HPDE6-E6E7 (cell line): ENCODE measurements around the gene SHD.

Source experiments
- DNase-seq: peaks from one replicate; pipeline ENCODE4 v3.0.0; 2011; ENCODE audit warnings: missing footprints; ENCODE audit errors: extremely low spot score

The SHD gene

GRCh38 chr19:4298810-4299550 is 19.9 kb downstream of the SHD start:
- DNase-seq, result no peak

- DNase-seq, result no peak
Measured at GRCh38 chr19:4300589-4300988, 21.5 kb downstream of the SHD start.

- no peak for DNase-seq
Measured at GRCh38 chr19:4301590-4302242, 22.6 kb downstream of the SHD start.

DNA sequence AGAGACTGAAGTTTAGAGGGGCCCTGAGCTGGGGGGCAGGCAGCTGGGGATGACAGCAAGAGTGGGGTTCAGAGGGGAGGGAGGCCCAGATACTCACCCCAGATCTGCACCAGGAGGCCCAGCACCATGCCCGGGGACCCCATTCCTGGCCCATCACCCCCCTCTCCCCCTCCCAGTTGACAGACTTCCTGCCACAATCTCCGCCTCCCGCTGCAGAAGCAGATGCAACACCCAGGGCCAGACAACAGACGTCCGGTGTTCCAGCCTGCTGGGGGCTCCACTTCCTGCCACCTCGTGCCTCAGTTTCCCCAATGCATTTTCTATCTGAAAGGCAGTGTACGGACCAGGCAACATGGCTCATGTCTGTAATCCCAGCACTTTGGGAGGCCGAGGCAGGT is 23.2 kb downstream of the SHD start, which contains the start of gene TMIGD2:
TMIGD2 (minus strand) TSS at position 147 of the 398 bp plus-strand sequence; CDS start at position 143, 4 bp downstream.
- no peak for DNase-seq

GRCh38 chr19:4303819-4304537 is 24.9 kb downstream of the SHD start:
- DNase-seq, result no peak

GRCh38 chr19:4304538-4305256 is 25.6 kb downstream of the SHD start, which contains the start of gene FSD1:
Gene FSD1, plus strand, starts transcription at chr19:4304598. Its CDS starts 149 bp downstream, at chr19:4304747.
- peak; percentile 80 for DNase-seq

- no peak for DNase-seq
Measured at GRCh38 chr19:4305257-4305612, 26.2 kb downstream of the SHD start.

DNA sequence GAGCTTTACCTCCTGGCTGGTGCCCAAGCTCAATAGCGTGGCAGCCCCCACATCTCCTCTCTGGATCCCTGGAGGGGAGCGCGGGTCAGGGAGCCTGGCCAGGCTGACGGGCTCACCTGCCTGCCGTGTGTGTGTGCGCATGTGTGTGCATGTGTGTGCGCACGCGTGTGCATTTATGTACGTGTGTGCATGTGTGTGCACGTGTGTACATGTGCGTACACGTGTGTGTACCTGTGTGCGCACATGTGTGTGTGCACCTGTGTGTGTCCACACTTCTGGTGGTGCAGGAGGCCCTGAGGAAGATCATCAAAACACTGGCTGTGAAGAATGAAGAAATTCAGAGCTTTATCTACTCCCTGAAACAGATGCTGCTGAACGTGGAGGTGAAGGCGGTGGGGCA is 26.6 kb downstream of the SHD start:
- DNase-seq, result no peak

GRCh38 chr19:4310247-4311121 is 31.4 kb downstream of the SHD start:
- DNase-seq, result no peak

GRCh38 chr19:4313847-4314490 is 34.9 kb downstream of the SHD start:
- DNase-seq, result no peak

DNA sequence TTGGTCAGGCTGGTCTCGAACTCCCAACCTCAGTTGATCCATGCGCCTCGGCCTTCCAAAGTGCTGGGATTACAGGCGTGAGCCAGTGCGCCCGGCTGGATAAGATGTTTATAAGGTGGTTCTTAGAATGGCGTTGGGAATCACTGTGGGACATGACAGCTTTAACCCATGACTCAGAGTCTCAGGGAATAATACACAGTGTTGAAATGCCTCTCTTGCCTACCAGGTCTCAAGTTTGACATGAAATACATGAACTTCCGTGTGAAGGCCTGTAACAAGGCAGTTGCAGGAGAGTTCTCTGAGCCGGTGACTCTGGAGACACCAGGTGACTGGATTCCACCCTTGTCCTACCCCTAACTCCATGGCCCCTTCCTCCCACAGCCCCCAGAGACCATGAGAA is 37.9 kb downstream of the SHD start:
- DNase-seq, result no peak

- no peak for DNase-seq
Measured at GRCh38 chr19:4318460-4318859, 39.4 kb downstream of the SHD start.

DNA sequence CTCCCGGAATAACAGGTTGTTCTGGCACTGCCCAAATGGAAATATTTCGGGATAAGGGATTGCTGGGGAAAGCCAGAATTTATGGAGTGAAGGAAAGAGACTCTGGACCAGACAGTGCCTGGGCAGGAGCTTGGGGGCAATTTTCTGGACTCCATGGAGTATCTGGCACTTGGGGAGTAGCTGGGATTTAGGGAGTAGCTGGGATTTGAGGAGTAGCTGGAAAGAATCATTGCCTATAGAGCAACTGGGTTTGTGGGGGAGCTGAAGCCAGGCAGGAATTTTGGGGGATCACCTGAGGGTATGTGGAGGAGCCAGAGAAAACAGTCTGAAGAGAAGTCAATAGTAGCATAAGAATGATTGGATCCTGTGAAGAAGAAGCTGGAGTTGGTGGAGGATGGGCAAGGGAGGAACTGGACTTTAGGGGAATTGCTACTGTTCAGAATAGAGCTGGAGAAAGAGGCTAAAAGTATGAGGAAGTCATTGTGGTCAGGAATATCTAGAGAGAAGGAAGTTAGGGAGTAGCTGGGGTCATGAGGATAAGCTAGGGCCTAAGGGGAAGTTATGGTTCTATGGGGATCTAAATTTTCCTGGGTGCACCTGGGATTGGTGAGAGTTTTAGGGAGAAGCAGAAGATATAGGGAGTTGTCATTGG is 40.1 kb downstream of the SHD start:
- no peak for DNase-seq

DNA sequence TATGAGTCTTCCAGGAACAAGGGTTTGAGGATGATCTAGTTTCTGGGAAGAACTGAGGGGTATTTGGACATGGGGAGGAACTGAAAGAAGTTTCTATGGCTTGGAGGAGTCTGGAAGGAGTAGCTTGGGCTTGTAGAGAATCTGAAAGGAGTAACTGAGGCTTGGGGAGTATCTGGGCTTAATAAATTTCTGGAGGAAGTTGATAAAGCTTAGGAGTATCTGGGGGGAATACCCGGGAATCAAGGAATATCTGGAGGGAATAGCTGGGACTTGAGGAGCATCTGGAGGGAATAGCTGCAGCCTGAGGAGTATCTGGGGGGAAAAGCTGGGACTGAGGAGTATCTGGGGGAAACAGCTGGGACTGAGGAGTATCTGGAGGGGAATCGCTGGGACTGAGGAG is 41.4 kb downstream of the SHD start:
- DNase-seq, result no peak

DNA sequence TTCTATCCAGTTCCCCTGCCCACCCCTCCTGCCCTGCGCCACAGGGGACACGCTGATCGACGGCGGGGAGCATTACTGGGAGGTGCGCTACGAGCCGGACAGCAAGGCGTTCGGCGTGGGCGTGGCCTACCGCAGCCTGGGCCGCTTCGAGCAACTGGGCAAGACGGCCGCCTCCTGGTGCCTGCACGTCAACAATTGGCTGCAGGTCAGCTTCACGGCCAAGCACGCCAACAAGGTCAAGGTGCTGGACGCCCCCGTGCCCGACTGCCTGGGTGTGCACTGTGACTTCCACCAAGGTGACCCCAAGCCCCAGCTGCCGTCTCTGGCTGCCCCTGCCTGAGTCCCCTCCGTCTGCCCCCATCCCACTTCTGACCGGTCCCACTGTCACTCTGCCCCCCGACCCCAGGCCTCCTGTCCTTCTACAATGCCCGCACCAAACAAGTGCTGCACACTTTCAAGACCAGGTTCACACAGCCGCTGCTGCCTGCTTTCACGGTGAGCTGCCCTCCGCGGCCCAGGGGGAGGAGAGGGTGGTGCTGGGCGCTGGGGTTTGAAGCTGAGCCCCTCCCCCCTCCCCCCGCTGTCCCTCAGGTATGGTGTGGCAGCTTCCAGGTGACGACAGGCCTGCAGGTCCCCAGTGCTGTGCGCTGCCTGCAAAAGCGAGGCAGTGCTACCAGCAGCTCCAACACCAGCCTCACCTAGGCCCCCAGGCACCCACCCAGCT is 44.0 kb downstream of the SHD start:
- no peak for DNase-seq

DNA sequence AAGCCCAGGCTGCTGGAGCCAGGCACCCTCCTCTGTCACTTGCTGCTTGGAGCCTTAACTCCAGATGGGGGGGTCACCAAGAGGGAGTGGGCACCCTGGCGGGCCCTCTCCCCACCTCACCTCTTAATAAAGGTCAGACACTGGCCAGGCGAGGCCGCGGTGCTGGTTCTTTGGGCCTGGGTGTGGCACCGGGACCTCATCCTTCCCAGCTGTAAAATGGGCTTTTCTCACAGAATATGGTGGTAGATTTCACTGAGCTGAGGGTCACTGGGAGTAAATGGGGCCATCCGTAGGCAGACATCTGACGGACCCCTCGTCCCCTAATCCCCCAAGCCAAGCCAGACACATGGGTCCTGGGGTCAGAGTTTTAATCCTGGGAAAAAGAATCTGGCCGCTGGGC is 44.6 kb downstream of the SHD start:
- DNase-seq, result no peak

GRCh38 chr19:4324228-4324627 is 45.2 kb downstream of the SHD start:
- no peak for DNase-seq

- no peak for DNase-seq
Measured at GRCh38 chr19:4326215-4326836, 47.3 kb downstream of the SHD start.

- no peak for DNase-seq
Measured at GRCh38 chr19:4326837-4327251, 47.8 kb downstream of the SHD start.
